HG03196 (cell line): ENCODE measurements around the gene ABCD3.
"Not testable (repeated sequence)": the region's sequence is repeated elsewhere in the genome, so short reads cannot be mapped to it uniquely, and the experiment has no call there.

Source experiments
- ATAC-seq: cut with Tn5 transposase; IDR thresholded peaks from one replicate; pipeline ENCODE4 v1.9.1; 2021; ENCODE audit not compliant: unreplicated experiment

Gene ABCD3

GRCh38 chr1:94417978-94418663, at the start of gene ABCD3:
ABCD3 (plus strand) TSS chr1:94418389; CDS start chr1:94418479, 90 bp downstream.
- ATAC-seq = peak; percentile 97

GRCh38 chr1:94372771-94373170, 45.4 kb upstream of the ABCD3 start:
- ATAC-seq = not testable (repeated sequence)

- ATAC-seq = not testable (repeated sequence)
These were observed 44.9 kb upstream of the ABCD3 start for GRCh38 chr1:94373311-94373710.

- ATAC-seq = not testable (repeated sequence)
These were observed 42.5 kb upstream of the ABCD3 start for GRCh38 chr1:94375666-94376065.

GRCh38 chr1:94378493-94378892, 39.7 kb upstream of the ABCD3 start:
- not testable (repeated sequence) for ATAC-seq

- ATAC-seq = no peak
These were observed 38.6 kb upstream of the ABCD3 start for GRCh38 chr1:94379615-94380014.

GRCh38 chr1:94382201-94382600, 36.0 kb upstream of the ABCD3 start:
- no peak for ATAC-seq

GRCh38 chr1:94383966-94384408, 34.2 kb upstream of the ABCD3 start:
- ATAC-seq = no peak

GRCh38 chr1:94384485-94385265, 33.5 kb upstream of the ABCD3 start:
- no peak for ATAC-seq

GRCh38 chr1:94385308-94385929, 32.8 kb upstream of the ABCD3 start:
- ATAC-seq = no peak

GRCh38 chr1:94389298-94389697, 28.9 kb upstream of the ABCD3 start:
- ATAC-seq = no peak

- ATAC-seq = no peak
These were observed 23.9 kb upstream of the ABCD3 start for GRCh38 chr1:94394247-94394646.

GRCh38 chr1:94395231-94395630, 23.0 kb upstream of the ABCD3 start:
- ATAC-seq = no peak

GRCh38 chr1:94395748-94396309, 22.4 kb upstream of the ABCD3 start:
- no peak for ATAC-seq

- no peak for ATAC-seq
These were observed 21.7 kb upstream of the ABCD3 start for GRCh38 chr1:94396356-94397010.

GRCh38 chr1:94398356-94398755, 19.8 kb upstream of the ABCD3 start:
- no peak for ATAC-seq

GRCh38 chr1:94399453-94399852, 18.7 kb upstream of the ABCD3 start:
- no peak for ATAC-seq

- no peak for ATAC-seq
These were observed 17.0 kb upstream of the ABCD3 start for GRCh38 chr1:94401206-94401605.

GRCh38 chr1:94406446-94406845, 11.7 kb upstream of the ABCD3 start:
- ATAC-seq = no peak

GRCh38 chr1:94408104-94408830, 9.9 kb upstream of the ABCD3 start:
- ATAC-seq = no peak
